Activated T-helper 9 cell treated with anti-CD3 and anti-CD28 coated beads, Interleukin-2, amount 50 U/mL, for 16 hours (primary cell): Measurements from ENCODE around the gene VCAN.

Experiments used
- DNase-seq: peaks from one replicate; pipeline ENCODE4 v3.0.0-alpha.2; 2020; ENCODE audit warnings: low read depth

Gene VCAN

DNA sequence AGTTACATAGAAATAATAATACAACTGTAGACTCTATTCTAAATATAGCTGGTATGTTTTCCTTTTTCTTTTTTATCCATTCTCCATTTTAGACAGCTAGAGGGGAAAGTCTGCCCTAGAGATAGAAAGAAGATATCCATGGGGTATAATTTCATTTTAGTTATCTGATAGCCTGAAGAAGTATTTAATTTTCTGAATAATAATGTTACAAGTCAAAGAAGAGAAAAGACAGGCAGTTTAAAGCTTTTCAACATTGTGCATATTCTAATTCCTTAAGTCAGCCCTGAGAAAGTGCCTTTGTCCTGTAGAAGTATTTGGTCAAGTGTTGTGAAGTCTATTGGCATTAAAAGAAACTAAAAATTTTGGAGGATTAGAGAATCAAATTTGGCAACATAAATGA is 2.5 kb upstream of the VCAN start:
- no peak for DNase-seq

DNA sequence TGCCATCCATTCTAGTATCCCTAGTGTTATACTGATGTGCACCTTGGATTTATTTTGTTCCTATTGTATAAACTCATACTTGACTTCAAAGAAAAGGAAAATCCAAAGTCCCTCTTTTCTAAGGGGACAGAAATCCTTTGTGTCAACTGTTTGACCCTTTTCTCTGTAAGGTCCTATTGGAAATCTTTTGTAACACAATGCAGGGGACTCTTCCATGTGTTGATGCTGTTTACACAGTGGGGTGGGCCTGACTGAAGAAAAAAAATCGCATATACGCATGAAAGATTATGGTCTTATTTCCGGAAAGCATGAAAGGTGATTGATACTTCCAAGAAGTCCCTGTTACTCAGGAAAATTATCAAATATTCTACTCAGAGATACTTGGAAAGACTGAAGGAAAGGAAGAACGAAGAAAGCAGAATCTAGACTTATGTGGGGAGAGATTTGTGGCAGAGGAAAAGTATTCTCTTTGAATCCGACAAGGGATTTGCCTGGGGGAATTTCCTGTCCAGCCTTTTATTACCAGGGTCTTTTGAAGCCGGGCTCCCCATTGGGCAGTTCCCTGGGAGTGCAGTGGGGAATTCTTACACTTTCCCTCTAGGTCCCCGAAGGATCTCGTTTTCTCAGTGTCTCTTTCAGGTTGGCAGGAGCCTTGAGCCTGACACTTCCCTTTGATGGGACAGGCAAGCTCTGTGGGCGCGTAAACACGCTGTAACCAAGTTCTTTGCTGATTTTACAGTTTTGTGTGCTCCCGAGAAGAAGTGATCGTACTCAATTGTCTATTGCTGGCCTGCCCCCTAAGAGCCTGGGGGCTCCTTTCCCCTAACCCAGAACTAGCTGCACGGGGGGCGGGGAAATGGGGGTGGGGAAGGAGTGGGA is 779 bp upstream of the VCAN start:
- no peak for DNase-seq

DNA sequence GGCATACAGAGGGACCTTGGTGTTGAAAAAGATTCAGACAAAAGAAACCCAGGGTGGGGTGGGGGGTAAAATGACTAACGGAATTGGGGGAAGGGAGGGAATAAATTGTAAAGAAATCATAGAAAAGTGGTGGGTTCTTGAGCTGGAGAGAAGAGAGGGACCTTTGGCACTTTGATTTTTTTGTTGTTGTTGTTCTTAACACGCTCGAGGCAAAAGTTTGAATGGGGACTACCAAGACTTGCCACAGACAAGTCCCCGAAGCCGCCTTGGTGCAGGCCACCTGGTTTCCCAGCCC is 616 bp downstream of the VCAN start:
- no peak for DNase-seq

DNA sequence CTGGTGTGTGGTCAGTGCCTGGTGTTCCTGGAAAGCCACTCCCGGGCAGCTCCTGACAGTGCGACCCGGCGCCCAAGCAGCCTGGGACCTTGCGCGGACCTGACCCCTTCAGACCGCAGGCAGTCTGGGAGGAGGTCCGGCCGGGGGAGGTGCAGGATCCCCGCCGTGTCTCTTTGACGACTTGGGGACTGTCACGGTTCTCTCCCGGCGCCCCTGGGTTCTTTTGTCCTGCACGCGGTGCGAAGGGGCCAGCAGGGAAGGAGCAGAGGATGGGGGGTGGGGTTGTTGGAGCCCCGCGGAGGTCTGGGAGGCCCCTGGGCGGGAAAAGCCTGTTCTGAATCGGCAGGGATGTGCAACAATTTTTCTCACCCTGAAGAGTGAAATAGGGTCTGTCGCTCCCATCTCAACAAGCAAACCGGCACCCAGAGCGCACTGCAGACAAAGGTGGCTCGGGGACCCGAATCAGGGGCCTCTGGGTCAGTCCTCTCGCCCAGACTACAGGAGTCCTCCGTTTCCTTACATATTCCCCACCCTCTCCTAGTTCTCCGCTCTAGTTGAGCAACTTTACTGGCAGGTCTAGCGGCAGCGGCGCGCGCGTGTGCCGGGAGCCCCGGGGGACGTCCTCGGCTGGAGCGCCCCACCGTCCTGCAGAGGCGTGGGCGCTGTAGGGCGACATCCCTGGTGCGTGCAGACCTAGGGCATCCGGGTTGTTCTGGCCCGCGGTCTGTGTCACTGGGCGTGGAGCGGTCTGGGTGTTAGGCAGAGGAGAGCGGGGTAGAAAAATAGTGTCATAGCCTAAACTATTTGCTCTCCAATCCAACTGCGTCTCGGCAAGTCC is 1.2 kb downstream of the VCAN start:
- DNase-seq: no peak

DNA sequence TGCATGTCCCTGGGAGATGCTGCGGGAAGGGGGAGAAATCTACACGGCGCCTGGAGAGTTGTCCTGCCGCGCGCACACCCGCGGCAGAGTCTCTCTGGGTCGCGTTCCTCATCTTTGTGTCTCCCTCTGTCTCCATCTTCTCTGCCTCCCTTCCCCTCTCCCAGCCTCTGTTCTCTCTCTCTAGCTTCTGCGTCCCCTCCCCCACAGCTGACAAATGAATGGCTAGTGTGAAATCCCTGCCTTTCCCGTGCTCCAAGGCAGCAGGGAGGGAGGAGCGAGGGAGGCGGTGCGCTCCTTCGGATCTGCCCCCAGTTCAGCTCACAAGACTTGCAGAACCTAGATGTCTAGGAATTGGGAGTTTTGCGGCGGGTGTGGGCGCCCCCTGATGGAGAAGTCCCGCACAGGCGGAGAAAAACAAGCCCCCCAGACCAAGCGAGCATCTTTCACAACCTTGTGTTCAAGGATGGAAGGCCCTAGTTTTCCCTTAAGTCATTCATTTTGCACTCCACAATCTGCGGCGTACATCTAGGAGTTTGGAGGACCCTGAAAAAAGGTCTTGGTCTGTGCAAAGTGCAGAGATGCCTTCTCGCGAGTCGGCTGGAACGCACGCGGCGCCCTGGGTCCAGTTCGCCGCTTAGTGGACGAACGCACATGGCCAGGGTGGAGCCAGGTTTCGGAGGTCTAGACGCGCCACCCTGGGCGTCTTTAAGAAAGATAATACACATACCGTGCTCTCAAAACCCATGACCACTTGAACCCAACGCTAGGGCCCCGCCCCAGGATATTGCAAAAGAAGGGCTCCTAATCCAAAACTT is 2.0 kb downstream of the VCAN start:
- DNase-seq: no peak

DNA sequence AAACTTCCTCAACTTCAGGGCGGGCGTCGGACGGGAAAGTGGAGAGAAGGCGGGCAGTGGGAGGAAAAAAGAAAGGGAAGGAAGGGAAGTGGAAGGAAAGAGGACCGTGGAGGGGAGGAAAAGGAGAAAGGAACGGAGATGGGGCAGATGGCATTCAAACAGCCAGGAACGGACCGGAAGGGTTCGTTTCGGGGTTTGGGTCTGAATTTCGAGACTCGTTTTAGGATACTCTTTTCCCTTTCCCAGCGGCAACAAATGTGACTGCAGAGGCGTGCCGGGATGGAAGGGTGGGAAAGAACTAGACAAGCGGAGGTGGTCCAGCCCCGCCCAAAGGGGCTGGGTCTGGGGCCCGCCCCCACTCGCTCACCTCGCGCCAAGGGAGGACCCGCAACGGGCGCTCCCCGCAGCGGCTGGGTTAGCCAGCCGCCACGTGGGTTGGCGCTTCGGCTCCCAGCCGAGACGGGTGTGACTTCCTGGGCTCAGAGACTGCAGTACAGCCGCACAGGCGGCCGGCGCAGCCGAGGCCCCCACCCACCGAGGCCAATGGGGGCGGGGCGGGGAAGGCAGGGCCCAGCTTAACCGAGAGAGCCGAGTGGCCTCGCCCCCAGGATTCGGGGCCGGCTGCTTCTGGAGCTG is 2.7 kb downstream of the VCAN start:
- DNase-seq: no peak

DNA sequence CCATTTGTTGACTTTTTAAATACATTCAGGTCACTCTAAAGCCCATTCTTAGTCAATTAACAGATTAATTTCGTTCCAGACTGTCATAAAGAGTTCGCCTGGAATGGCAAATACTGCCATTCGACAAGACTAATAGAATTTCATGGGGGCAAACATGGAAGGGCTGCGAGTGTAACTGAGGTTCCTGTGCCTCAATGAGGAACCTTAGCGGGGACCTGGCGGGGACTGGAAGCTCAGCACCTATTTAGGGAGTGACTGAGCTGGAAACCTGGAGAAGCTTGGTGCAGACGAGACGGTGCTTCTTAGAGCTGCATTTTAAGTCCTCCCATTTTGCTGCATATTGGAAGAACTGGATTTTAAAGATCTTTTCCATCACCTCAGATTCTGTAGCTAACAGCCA is 3.4 kb downstream of the VCAN start:
- DNase-seq: no peak

DNA sequence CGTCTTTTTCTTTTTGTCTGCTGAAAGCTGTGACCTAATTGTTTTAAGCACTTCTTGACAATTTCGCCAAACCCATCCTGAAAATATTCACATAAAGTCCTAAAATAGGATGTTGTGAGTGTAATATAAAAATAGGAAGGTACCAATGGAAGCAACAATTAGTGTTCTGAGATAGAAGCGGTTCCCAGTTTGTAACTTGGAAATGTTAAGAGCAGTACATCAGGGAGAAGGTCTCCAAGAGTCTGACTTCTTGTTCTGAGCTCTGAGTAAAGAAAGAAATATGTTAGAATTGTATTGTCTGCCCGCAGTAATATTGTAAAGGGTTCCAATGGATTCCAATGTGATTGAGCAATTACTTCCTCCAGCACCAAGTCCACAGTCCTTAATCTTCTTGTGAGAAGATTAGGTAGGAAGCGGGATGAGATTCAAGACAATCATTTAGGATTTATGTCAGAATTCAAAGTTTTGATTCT is 3.9 kb downstream of the VCAN start:
- no peak for DNase-seq

DNA sequence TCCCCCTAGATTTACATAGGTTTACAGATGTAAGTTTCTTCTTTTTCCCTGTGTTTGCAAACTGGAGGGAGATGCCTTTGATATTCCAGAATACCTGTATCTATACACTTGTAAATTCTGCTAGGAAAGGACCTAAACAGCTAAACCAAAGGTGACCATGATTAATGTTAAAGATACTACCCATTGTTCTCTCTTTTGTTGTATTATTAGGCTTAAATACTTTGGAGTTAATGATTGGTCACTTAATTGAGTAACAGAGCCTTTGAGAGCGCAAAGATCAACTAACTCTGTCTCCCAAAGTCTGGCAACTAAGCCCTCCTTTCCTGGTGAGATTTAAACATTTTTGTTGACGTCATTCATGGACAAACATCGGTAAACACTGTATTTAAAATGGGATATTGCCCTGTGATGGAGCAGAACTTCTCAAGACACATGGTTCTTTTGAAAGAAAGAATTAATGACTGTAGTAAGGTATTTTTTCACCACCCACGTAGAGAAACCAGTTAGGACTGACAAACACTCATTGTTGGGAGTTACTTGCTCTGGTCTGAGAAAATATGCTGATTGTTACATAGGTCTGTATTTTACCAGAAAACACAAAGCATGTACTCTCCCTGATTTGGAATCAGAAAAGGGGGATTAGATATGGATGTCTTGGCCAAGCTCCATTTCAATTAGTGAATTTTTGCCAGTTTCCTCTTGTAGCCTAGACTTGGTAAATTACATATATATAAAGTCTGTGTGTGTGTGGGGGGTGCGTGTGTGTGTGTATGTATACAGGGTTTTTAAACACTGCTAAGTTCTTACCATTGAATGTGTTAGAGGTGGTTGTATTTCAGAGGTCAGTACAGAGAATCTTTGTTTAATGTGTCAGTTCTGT is 4.6 kb downstream of the VCAN start:
- DNase-seq: no peak

DNA sequence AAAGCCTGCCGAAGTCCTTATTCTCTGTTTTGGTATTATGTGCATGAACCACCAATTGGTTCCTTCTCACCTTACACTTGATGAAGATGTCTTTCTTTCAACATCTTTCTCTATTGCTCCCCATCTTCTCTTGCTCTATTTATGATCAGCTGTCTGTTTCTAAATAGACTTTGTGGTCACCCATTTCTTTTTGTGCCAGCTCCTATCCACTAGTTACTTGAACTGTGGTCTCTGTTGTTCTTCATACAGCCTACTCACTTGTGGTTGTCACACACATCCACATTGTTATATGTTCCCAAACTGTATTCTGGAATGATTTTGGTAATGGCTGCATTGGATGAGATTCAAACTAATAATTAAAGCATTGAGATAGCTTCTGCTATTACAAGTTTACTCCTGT is 11.4 kb downstream of the VCAN start:
- no peak for DNase-seq

DNA sequence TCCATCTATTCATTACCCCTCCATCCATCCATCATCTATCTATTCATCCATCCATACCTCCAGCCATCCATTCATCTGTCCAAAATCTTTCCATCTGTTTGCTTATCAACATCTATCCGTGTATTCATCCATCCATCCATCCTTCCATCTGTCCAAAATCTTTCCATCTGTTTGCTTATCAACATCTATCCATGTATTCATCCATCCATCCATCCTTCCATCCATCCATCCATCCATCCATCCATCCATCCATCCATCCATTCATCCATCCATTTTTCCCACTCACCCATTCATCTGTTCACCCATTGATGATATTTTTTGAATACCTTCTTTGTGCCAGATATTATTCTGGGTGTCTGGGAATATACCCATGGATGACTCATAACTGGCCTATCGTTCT is 12.8 kb downstream of the VCAN start:
- no peak for DNase-seq

DNA sequence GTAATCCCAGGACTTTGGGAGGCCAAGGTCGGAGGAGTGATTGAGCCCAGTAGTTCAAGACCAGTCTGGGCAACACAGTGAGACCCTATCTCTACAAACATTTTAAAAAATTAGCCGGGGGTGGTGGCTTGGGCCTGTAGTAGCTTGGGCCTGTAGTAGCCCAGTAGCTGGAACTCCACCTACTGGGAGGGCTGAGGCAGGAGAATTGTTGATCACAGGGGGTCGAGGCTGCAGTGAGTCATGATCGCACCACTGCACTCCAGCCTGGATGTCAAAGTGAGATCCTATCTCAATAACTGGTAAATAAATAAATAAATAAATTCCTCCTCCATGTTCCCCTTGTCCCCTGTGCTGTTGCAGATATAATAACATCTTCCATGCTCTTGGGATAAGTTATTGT is 14.3 kb downstream of the VCAN start:
- DNase-seq: no peak

DNA sequence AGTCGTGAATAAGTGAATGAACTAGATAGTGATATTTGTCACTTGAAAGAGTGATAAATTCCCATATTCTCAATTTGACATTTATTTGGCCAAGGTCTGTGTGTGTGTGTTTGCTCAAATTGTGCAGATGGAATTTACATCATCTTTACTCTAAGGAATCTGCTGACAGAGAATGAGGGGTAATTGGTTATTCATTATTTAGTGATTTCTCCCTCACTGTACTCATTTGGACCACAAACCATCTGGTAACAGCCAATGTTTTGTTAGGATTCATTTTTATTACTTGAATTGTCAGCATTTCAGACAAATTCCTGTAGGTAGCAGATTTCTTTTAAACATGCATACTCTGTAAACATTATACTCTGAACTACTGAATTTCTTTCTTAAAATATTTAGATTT is 15.6 kb downstream of the VCAN start:
- no peak for DNase-seq

DNA sequence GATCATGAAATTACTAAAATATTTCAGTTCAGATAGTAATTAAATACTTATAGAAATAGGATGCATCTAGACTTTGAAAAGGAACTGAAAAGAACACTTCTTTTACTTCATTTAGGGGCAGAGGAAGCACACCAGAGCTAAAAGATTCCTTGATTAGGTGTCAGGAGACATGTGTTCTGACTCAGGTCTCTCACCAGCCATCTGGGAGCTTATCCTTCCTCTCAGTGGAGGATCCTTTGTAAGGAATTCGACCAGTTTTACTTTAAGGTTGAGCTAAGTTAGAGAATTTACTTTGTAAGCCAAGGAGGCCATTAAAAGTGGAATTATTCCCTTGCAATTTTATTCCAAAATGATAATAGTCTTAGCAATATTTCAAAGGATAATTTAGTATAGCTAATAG is 16.7 kb downstream of the VCAN start:
- DNase-seq: no peak

DNA sequence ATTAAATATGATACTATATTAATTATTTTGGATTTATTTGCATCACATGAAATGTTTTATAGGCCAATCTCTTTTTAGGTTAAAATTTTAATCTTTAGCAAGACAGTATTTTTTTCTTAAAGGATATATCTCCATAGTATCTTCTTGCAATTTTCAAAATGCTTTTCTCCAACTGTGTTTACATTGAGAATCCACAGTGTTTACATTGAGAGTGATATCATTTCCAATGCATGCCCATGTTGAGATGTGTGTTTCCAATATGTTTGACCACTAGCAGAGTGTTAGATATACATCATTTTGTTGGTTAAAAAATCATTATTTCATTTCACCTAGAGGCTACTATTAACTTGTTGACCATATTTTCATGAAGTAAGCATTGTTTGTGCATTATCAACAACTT is 17.3 kb downstream of the VCAN start:
- no peak for DNase-seq

DNA sequence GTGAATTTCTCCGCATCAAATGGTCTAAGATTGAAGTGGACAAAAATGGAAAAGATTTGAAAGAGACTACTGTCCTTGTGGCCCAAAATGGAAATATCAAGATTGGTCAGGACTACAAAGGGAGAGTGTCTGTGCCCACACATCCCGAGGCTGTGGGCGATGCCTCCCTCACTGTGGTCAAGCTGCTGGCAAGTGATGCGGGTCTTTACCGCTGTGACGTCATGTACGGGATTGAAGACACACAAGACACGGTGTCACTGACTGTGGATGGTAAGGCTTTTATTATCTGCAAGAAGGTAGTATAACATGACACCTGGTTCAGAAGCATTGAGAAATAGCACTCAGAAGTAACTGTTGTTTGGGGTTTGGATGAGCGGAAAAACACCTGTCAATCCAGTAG is 18.7 kb downstream of the VCAN start:
- DNase-seq: no peak

DNA sequence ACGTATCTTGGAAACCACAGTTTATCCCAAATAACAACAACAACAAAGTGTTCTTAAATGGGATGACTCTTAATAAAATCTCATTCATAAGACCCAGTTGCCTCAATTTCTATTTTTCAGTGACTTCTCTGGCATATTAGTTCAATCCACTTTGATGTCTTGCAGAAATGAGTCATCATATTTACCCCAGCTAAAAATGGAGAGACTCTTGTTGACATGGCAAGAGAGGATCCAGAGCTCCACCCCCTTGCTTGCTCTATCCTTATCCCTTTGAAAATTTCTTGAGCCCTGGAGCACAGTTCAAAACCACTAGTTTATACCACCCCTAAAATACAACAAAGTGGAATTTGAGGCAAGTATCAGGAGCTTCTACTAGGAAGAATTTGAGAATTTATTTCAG is 20.8 kb downstream of the VCAN start:
- DNase-seq: no peak

DNA sequence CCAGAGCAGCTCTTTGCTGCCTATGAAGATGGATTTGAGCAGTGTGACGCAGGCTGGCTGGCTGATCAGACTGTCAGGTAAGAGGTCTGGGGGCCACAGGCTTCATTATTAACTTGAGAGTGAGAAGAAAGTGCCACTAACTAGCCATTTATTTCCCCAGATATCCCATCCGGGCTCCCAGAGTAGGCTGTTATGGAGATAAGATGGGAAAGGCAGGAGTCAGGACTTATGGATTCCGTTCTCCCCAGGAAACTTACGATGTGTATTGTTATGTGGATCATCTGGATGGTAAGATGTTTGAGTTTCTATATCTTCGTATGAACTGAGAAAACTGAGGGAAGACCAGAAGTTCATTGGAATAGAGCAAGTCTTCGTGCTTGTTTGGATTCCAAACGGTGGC is 22.1 kb downstream of the VCAN start:
- DNase-seq: no peak

DNA sequence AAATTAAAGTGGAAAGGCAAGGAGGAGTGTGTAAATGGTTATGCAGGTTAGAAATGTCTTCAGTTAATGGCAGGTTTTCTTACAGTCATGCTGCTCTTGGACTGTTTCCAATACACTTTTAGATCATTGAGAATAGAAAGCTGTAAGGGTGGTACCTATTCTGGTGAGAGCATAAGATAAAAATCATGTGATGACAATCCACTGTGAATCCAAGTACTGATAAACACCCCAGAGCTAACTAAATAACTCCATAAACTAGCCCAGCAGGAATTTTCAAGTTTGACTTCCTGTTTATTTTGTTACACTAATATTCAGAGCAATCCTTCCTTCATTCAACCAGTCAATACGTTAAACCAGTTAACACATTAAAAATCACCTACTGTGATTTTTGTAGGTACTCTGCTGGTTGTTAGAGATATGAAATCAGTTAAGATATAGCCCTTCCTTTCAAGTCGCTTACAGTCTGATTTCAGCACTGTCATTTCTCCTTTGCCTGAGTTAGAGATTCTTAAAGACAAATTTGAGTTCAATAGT is 22.6 kb downstream of the VCAN start:
- no peak for DNase-seq

DNA sequence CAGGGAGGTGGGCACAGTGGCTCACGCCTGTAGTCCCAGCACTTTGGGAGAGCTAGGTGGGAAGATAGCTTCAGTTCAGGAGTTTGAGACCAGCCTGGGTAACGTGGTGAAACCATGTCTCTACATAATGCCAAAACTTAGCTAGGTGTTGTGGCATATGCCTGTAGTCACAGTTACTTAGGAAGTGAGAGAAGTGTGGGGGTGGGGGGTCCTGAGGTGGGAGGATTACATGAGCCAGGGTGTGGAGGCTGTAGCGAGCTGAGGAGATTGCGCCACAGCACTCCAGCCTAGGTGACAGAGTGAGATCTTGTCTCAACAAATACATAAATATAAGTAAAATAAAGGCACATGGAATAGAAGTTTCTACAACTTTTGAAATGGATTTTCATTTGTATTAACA is 23.1 kb downstream of the VCAN start:
- no peak for DNase-seq

DNA sequence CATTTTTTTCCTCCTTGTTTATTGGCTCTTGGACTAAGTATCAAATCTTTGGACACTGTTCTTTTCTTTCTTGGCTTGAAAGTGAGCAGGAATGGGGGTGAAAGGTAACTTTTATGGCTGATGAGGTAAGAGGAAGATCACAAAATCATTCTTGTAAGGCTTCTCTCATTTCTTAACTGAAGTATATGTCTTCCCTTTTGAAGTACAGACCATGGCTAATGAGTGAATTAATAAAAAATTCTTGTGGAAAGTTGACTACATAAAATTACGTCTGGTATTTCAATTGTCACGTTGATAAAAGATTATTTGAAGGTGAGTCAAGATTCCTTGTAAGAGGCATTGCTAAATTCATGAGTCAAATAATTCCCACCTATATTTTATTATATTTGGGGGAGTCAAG is 25.1 kb downstream of the VCAN start:
- no peak for DNase-seq
